ENCODE results near the gene STPG4.
A peak's percentile ranks its signal among the peaks of the same experiment; 100 is the strongest.

Gene STPG4

GRCh38 chr2:47049502-47049901 lies 105.6 kb downstream of the STPG4 start:
- DNase-seq, result no peak

GRCh38 chr2:47048801-47049480 lies 106.2 kb downstream of the STPG4 start:
- no peak for DNase-seq

- no peak for DNase-seq
These were observed 108.8 kb downstream of the STPG4 start for GRCh38 chr2:47046271-47046670.

- DNase-seq, result no peak
These were observed 111.2 kb downstream of the STPG4 start for GRCh38 chr2:47043891-47044239.

GRCh38 chr2:47043142-47043890 lies 111.8 kb downstream of the STPG4 start:
- DNase-seq, result no peak

- DNase-seq, result no peak
These were observed 113.0 kb downstream of the STPG4 start for GRCh38 chr2:47041891-47042684.

GRCh38 chr2:47041063-47041462 lies 114.0 kb downstream of the STPG4 start:
- DNase-seq, result no peak

- no peak for DNase-seq
These were observed 114.5 kb downstream of the STPG4 start for GRCh38 chr2:47040651-47041050.

GRCh38 chr2:47039913-47040562 lies 115.1 kb downstream of the STPG4 start:
- no peak for DNase-seq

GRCh38 chr2:47039489-47039870 lies 115.6 kb downstream of the STPG4 start:
- no peak for DNase-seq

GRCh38 chr2:47038656-47039488 lies 116.2 kb downstream of the STPG4 start:
- DNase-seq, result peak in 1 of 2 donors; percentile 16

- DNase-seq, result no peak
These were observed 117.4 kb downstream of the STPG4 start for GRCh38 chr2:47037678-47038077.
